ENCODE measurements around the gene PARM1.
"Not testable (repeated sequence)": the region's sequence is repeated elsewhere in the genome, so short reads cannot be mapped to it uniquely, and the experiment has no call there.

- TF ChIP-seq CTCF (IDR thresholded peaks at IDR 0.05 in 8 of 11, conservative IDR thresholded peaks at IDR 0.05 in 3 of 11); POLR2AphosphoS5 (IDR thresholded peaks at IDR 0.05); POLR2A (IDR thresholded peaks at IDR 0.05): not testable (repeated sequence)
Observed at GRCh38 chr4:74994436-74994835, 61.5 kb downstream of the PARM1 start.

Measured in spleen (tissue), 7 donors.